Measurements from ENCODE around the gene GLS2. TPM values are rescaled to one million over a fixed set of nuclear protein-coding genes. Genes with fewer than 3 reads are reported as not detected.

GLS2 gene
- total RNA-seq, 2 donors from 2014 or later, result 0.96 to 1.7 TPM

- Histone ChIP-seq H3K9me3 (no peaks in the 10 kb centered on the region), H3K4me3 (no peak overlapping the region), H3K4me1 (peaks cover 0 to 6% of the 10 kb centered on the region in 2 donors), H3K36me3 (no peaks in the 10 kb centered on the region), H3K27ac (no peak overlapping the region), H3K27me3 (no peaks in the 10 kb centered on the region)
- no peak for DNase-seq (ENCODE audit: low spot score)
- TF ChIP-seq CTCF (IDR thresholded peaks at IDR 0.05), result no peak
These were observed 3.4 kb downstream of the GLS2 start for GRCh38 chr12:56484566-56484965.

GRCh38 chr12:56479625-56480024, 8.3 kb downstream of the GLS2 start:
- no peaks in the 10 kb centered on the region for H3K4me1 ChIP-seq
- no peaks in the 10 kb centered on the region for H3K36me3 ChIP-seq
- no peak overlapping the region for H3K4me3 ChIP-seq
- TF ChIP-seq CTCF (IDR thresholded peaks at IDR 0.05), result no peak
- H3K27me3 ChIP-seq, result no peaks in the 10 kb centered on the region
- no peak overlapping the region for H3K27ac ChIP-seq
- no peaks in the 10 kb centered on the region for H3K9me3 ChIP-seq
- no peak for DNase-seq (ENCODE audit: low spot score)

- H3K27me3 ChIP-seq, result no peaks in the 10 kb centered on the region
- no peaks in the 10 kb centered on the region for H3K4me1 ChIP-seq
- no peak for TF ChIP-seq CTCF (IDR thresholded peaks at IDR 0.05)
These were observed 10.3 kb downstream of the GLS2 start for GRCh38 chr12:56477521-56478225.

GRCh38 chr12:56476972-56477432, 11.0 kb downstream of the GLS2 start:
- Histone ChIP-seq H3K27me3 (no peaks in the 10 kb centered on the region), H3K9me3 (no peaks in the 10 kb centered on the region), H3K4me3 (no peak overlapping the region), H3K4me1 (no peaks in the 10 kb centered on the region), H3K27ac (no peak overlapping the region), H3K36me3 (no peaks in the 10 kb centered on the region)
- no peak for DNase-seq (ENCODE audit: low spot score)
- no peak for TF ChIP-seq CTCF (IDR thresholded peaks at IDR 0.05)

More at GRCh38 chr12:56477521-56478225, 10.3 kb downstream of the GLS2 start:
- Histone ChIP-seq H3K27ac (no peak overlapping the region), H3K9me3 (no peaks in the 10 kb centered on the region), H3K4me3 (no peak overlapping the region), H3K36me3 (no peaks in the 10 kb centered on the region)
- DNase-seq (ENCODE audit: low spot score), result no peak

GRCh38 chr12:56476143-56476542, 11.8 kb downstream of the GLS2 start:
- Histone ChIP-seq H3K4me3 (no peak overlapping the region), H3K27me3 (no peaks in the 10 kb centered on the region), H3K4me1 (no peaks in the 10 kb centered on the region), H3K27ac (no peak overlapping the region), H3K36me3 (no peaks in the 10 kb centered on the region), H3K9me3 (no peaks in the 10 kb centered on the region)
- DNase-seq (ENCODE audit: low spot score), result no peak
- no peak for TF ChIP-seq CTCF (IDR thresholded peaks at IDR 0.05)

- TF ChIP-seq CTCF (IDR thresholded peaks at IDR 0.05), result no peak
These were observed 13.6 kb downstream of the GLS2 start for GRCh38 chr12:56474389-56474788.

More at GRCh38 chr12:56474389-56474788, 13.6 kb downstream of the GLS2 start:
- Histone ChIP-seq H3K36me3 (no peaks in the 10 kb centered on the region), H3K9me3 (no peaks in the 10 kb centered on the region), H3K4me1 (peaks cover 0 to 7% of the 10 kb centered on the region in 2 donors), H3K27me3 (no peaks in the 10 kb centered on the region), H3K4me3 (no peak overlapping the region), H3K27ac (no peak overlapping the region)
- no peak for DNase-seq (ENCODE audit: low spot score)

Data from right atrium auricular region (tissue), 2 donors.